ENCODE results near the gene USH2A. TPM values are rescaled to one million over a fixed set of nuclear protein-coding genes. Genes with fewer than 3 reads are reported as not detected.

USH2A gene
- total RNA-seq, 1 donor, result under 0.01 TPM

DNA sequence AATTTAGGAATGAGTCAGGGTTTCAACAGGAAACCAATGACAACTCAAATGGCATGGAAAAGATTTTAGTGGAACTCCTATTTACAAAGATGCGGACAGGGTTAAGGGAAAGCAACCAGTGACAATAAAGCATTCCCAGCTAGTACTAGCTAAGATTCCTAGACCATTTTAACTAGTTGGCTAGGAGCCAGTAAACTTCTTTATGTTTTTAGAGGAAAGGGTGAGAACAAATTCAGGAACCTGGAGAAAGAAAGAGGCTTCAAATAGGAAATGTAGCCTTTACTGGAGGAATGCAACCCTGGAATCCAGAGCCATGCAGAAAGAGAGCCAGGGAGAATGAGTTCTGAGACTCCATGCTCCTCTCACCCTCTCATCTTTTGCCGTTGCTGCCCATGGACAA lies 439.6 kb downstream of the USH2A start:
- no peak for DNase-seq (ENCODE audit: low read depth in 2 of 3, low spot score in 2 of 3)

DNA sequence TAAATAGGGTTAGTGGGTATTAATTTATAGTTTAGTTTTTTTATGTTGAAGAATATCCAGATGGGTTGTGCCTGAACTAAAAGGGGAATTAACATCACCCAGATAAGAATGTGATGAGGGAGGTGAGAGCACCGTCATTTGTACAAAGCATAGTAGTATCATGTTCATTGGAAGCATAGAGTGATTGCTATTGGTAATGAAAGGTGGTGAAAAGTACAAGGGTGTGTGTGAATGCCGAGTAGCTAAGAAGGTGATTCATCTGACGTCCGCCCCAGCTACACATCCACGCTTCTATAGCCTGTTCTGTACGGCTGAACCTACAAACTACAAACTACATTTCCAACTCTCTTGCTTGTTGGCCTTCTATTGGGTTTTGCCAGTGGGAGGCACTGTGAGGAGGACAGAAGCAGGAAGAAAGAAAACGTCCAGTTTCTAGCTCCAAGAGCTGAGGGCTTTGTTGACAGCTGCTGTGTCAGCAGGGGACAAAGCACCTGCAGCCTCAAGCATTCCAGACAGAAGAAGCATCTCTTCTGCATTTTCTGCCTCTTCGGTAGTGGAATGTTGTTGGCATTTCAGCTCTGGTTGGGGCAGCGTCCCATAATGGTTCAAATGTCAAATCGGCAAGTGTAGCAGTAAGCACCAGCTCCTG lies 451.3 kb downstream of the USH2A start:
- no peak for DNase-seq (ENCODE audit: low read depth in 2 of 3, low spot score in 2 of 3)

DNA sequence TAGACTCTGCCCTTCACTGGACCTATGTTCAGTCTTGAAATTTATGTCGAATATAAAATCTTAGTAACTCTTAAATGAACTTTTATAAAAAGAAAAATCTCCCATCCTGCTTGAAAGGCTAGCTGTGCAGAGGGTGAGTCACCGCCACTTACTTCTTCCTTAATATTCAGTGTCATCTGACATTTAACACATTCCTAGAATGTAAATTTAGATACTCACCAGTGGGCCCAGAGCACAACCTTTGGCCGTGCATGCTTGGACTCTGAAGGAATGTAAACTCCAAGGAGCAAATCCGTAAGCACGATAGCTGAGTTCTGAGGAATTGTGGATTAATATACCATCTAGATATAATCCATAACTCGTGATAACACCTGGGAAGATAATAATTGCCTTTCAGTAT lies 452.8 kb downstream of the USH2A start:
- DNase-seq (ENCODE audit: low read depth in 2 of 3, low spot score in 2 of 3), result no peak

GRCh38 chr1:215963621-215964020 lies 459.6 kb downstream of the USH2A start:
- no peak for DNase-seq (ENCODE audit: low read depth in 2 of 3, low spot score in 2 of 3)

DNA sequence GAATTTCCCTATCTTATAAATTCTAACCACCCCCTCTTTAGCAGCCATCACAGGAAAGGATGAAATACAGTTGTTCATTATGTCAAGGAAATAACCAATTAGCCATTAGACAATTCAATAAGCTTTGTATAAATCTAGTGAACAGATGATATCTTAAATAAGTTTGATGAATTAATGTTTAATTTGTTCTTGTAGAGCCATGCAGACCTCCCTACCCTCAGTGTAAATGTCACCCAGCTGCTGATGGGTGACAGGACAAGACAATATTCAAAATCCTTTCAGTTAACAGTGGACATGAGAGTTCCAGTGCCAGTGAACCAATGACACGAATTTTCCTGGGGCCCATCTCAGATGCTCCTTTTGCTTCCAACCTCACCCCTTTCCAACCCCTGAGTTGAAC lies 460.2 kb downstream of the USH2A start:
- DNase-seq (ENCODE audit: low read depth in 2 of 3, low spot score in 2 of 3), result no peak

GRCh38 chr1:215958841-215959240 lies 464.4 kb downstream of the USH2A start:
- no peak for DNase-seq (ENCODE audit: low read depth in 2 of 3, low spot score in 2 of 3)

DNA sequence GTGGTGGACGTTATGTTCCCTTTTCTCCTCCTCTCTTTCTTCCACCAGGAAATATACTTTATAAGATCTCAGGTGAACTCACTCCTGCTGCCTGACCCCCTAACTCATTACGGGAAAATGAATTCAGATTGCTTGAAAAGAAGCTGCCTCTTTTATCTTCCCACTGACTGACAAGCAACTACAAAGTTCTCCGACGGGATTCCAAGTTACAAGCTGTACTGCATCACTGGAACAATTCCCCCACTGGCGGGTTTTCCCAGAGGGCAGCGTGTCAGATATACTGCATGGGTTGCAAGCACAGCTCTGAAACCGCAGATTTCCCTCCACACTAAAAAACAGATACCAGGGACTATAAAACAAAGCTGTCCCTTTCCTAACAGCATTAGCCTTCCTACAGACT lies 465.6 kb downstream of the USH2A start:
- no peak for DNase-seq (ENCODE audit: low read depth in 2 of 3, low spot score in 2 of 3)

GRCh38 chr1:215932558-215932957 lies 490.7 kb downstream of the USH2A start:
- no peak for DNase-seq (ENCODE audit: low read depth in 2 of 3, low spot score in 2 of 3)

GRCh38 chr1:215926670-215927069 lies 496.6 kb downstream of the USH2A start:
- no peak for DNase-seq (ENCODE audit: low read depth in 2 of 3, low spot score in 2 of 3)

GRCh38 chr1:215923129-215923824 lies 500.0 kb downstream of the USH2A start:
- no peak for DNase-seq (ENCODE audit: low read depth in 2 of 3, low spot score in 2 of 3)

- DNase-seq (ENCODE audit: low read depth in 2 of 3, low spot score in 2 of 3), result no peak
Measured at GRCh38 chr1:215911406-215911968, 511.8 kb downstream of the USH2A start.

- DNase-seq (ENCODE audit: low read depth in 2 of 3, low spot score in 2 of 3), result no peak
Measured at GRCh38 chr1:215905493-215906115, 517.6 kb downstream of the USH2A start.

GRCh38 chr1:215900684-215901083 lies 522.6 kb downstream of the USH2A start:
- no peak for DNase-seq (ENCODE audit: low read depth in 2 of 3, low spot score in 2 of 3)

DNA sequence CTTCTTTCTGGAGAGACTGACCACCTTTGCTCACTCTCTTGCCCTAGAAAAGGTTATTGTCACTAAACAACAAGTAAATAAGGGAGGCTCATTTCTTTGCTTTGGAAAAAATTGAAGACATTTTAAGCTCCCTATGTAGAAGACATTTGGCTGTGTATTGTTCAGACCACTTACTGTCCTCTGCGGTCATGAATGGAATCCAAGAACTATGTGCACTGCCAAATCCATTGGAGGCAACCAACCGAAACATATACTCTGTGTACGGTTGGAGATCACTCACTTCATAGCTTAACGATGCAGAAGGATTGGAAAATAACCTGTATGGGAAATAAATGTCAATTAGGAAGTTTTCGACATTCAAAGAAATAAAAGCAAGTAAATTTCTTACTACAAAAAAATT lies 523.3 kb downstream of the USH2A start:
- DNase-seq (ENCODE audit: low read depth in 2 of 3, low spot score in 2 of 3), result no peak

GRCh38 chr1:215895893-215896292 lies 527.4 kb downstream of the USH2A start:
- DNase-seq (ENCODE audit: low read depth in 2 of 3, low spot score in 2 of 3), result no peak

DNA sequence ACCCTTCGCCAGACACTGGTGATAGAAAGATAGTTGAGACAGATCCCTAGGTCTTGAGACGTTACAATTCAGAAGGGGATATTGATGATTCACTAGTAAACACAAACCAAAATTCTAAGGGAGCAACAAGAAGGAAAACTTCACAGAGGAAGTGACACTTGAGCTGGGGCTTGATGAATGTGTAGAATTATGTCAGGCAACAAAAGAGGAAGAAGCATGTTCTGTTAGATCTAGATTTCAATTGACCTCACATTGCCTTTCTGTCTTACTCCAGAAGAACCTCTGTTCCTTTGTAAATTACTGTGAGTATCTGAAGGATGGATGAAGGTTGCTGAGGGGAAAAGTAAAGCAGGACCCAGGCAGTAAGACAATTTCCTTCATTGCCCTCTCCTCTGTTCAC lies 528.0 kb downstream of the USH2A start:
- peak in 2 of 3 donors; percentile 9 to 40 for DNase-seq (ENCODE audit: low read depth in 2 of 3, low spot score in 2 of 3)

GRCh38 chr1:215894617-215895016 lies 528.6 kb downstream of the USH2A start:
- DNase-seq (ENCODE audit: low read depth in 2 of 3, low spot score in 2 of 3), result no peak

DNA sequence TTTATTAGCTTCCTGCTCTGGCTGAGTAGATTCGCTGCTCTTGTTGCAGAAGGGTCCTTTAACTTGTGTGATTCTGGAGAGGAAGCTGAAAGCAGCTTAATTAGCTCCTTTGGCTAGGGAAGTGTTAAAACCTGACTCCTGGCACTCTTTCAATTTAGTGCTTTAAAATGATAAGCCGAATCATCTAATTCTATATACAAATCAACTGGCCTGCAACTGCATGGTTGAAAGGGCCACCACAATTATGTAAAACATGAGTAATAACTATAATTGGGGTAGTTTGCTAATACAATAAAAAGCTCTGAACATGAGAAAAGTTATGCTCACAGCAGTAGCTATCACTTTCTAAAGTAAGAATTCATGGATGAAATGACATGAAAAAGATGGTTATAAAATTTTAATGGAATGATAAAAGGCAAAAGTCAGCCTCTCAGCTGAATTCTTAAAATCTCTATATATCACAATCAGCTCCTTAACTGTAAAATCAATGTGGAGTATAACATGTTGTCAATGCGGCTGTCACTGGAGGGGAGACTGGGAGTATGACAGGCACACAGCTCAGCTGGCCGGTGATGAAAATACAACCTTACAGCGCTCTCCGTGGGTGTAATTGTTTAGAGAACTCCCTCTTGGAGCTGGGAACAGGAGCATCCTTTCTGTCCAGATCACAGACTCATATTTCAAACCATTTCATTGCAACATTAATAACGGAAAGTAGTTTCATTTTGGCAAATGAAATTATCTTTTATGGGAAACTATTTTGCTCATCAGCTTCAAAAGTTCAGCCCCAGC lies 531.8 kb downstream of the USH2A start:
- peak in 1 of 3 donors; percentile 3 for DNase-seq (ENCODE audit: low read depth in 2 of 3, low spot score in 2 of 3)

GRCh38 chr1:215890438-215890837 lies 532.8 kb downstream of the USH2A start:
- DNase-seq (ENCODE audit: low read depth in 2 of 3, low spot score in 2 of 3), result no peak

GRCh38 chr1:215889871-215890270 lies 533.4 kb downstream of the USH2A start:
- no peak for DNase-seq (ENCODE audit: low read depth in 2 of 3, low spot score in 2 of 3)

DNA sequence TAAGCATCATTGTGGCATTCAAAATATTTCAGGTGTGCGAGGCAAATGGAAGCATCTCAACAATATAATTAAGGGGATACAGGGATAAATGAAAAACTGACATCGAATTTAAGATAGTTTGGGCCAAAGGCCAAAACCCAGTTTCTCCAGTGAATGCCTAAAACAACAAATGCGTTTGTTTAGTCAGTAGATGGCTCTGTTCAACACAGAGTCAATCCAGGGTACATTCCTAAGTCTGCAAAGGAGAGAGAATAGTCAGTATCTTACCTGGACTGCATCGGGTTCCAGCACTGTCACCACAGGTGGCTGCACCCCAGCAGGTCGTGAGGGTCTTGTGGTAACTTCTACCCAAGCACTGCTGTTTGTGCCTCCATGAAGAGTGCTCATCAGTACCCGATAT lies 535.1 kb downstream of the USH2A start:
- DNase-seq (ENCODE audit: low read depth in 2 of 3, low spot score in 2 of 3), result no peak

All from hematopoietic multipotent progenitor cell (in vitro differentiated cells).